ENCODE data around the gene HDAC7.

Gene HDAC7

GRCh38 chr12:47750229-47750798 lies 69.4 kb downstream of the HDAC7 start:
- ChIA-PET CTCF (no interaction called here), POLR2A (no interaction called here)
- no peak for DNase-seq (ENCODE audit: extremely low spot score)
- TF ChIP-seq SUZ12 (IDR thresholded peaks at IDR 0.05) (no peak), PKNOX1 (IDR thresholded peaks at IDR 0.05) (no peak), SP1 (IDR thresholded peaks at IDR 0.05) (no peak), BHLHE40 (IDR thresholded peaks at IDR 0.05; ENCODE audit: borderline replicate concordance) (no peak), FOXM1 (IDR thresholded peaks at IDR 0.05; ENCODE audit: borderline replicate concordance) (no peak), CTBP1 (IDR thresholded peaks at IDR 0.05; ENCODE audit: borderline replicate concordance) (no peak), HDGF (IDR thresholded peaks at IDR 0.05; ENCODE audit: borderline replicate concordance) (no peak), ARNT (IDR thresholded peaks at IDR 0.05) (no peak)

GRCh38 chr12:47748899-47749298 lies 70.8 kb downstream of the HDAC7 start:
- DNase-seq (ENCODE audit: extremely low spot score): no peak
- TF ChIP-seq FOXM1 (IDR thresholded peaks at IDR 0.05; ENCODE audit: borderline replicate concordance): no peak
- ChIA-PET POLR2A (no interaction called here), CTCF (no interaction called here)

- ChIA-PET POLR2A (no interaction called here), CTCF (no interaction called here)
- TF ChIP-seq TARDBP (IDR thresholded peaks at IDR 0.05): no peak
- DNase-seq (ENCODE audit: extremely low spot score): no peak
Measured at GRCh38 chr12:47748507-47748828, 71.2 kb downstream of the HDAC7 start.

GRCh38 chr12:47747596-47748506 lies 71.9 kb downstream of the HDAC7 start:
- TF ChIP-seq ELF4 (IDR thresholded peaks at IDR 0.05) (no peak), FOXM1 (IDR thresholded peaks at IDR 0.05; ENCODE audit: borderline replicate concordance) (no peak), SUZ12 (IDR thresholded peaks at IDR 0.05) (no peak), ARNT (IDR thresholded peaks at IDR 0.05) (no peak), NFRKB (IDR thresholded peaks at IDR 0.05) (no peak), SP1 (IDR thresholded peaks at IDR 0.05) (no peak), ZNF384 (IDR thresholded peaks at IDR 0.05) (no peak), BHLHE40 (IDR thresholded peaks at IDR 0.05; ENCODE audit: borderline replicate concordance) (no peak), TARDBP (IDR thresholded peaks at IDR 0.05) (no peak), L3MBTL2 (conservative IDR thresholded peaks at IDR 0.05) (no peak), FOXA1 (IDR thresholded peaks at IDR 0.05) (no peak)
- POLR2A ChIA-PET: interaction anchor here (0.8 kb wide), 1 partner anchor 9 kb away, joined by 3 read pairs; no protein-coding TSS in a partner anchor
- CTCF ChIA-PET: interaction anchor here (0.6 kb wide), 1 partner anchor 68 kb away, joined by 3 read pairs; no protein-coding TSS in a partner anchor

GRCh38 chr12:47747126-47747525 lies 72.6 kb downstream of the HDAC7 start:
- no peak for TF ChIP-seq HDGF (IDR thresholded peaks at IDR 0.05; ENCODE audit: borderline replicate concordance)
- CTCF ChIA-PET: no interaction called here
- DNase-seq (ENCODE audit: extremely low spot score): no peak
- POLR2A ChIA-PET: interaction anchor here (0.8 kb wide), 1 partner anchor 10 kb away, joined by 3 read pairs; no protein-coding TSS in a partner anchor

More at GRCh38 chr12:47747596-47748506, 71.9 kb downstream of the HDAC7 start:
- no peak for DNase-seq (ENCODE audit: extremely low spot score)

GRCh38 chr12:47746523-47746922 lies 73.2 kb downstream of the HDAC7 start:
- ChIA-PET POLR2A (no interaction called here), CTCF (no interaction called here)
- TF ChIP-seq NFRKB (IDR thresholded peaks at IDR 0.05): no peak
- no peak for TF ChIP-seq L3MBTL2 (conservative IDR thresholded peaks at IDR 0.05)
- TF ChIP-seq PKNOX1 (IDR thresholded peaks at IDR 0.05): no peak
- TF ChIP-seq ZNF384 (IDR thresholded peaks at IDR 0.05): no peak
- no peak for TF ChIP-seq HDGF (IDR thresholded peaks at IDR 0.05; ENCODE audit: borderline replicate concordance)
- DNase-seq (ENCODE audit: extremely low spot score): no peak

- TF ChIP-seq FOXA1 (IDR thresholded peaks at IDR 0.05) (no peak), FOXK2 (IDR thresholded peaks at IDR 0.05) (no peak), FOXM1 (IDR thresholded peaks at IDR 0.05; ENCODE audit: borderline replicate concordance) (no peak), HDGF (IDR thresholded peaks at IDR 0.05; ENCODE audit: borderline replicate concordance) (no peak), ARNT (IDR thresholded peaks at IDR 0.05) (no peak), SP1 (IDR thresholded peaks at IDR 0.05) (no peak), SUZ12 (IDR thresholded peaks at IDR 0.05) (no peak), TARDBP (IDR thresholded peaks at IDR 0.05) (no peak), LEF1 (IDR thresholded peaks at IDR 0.05; ENCODE audit: borderline replicate concordance) (no peak), ELF4 (IDR thresholded peaks at IDR 0.05) (no peak), NFRKB (IDR thresholded peaks at IDR 0.05) (no peak), CTBP1 (IDR thresholded peaks at IDR 0.05; ENCODE audit: borderline replicate concordance) (no peak), L3MBTL2 (conservative IDR thresholded peaks at IDR 0.05) (no peak), PKNOX1 (IDR thresholded peaks at IDR 0.05) (no peak), BHLHE40 (IDR thresholded peaks at IDR 0.05; ENCODE audit: borderline replicate concordance) (no peak), ZNF384 (IDR thresholded peaks at IDR 0.05) (no peak)
- ChIA-PET POLR2A (no interaction called here), CTCF (no interaction called here)
- DNase-seq (ENCODE audit: extremely low spot score): no peak
Measured at GRCh38 chr12:47746073-47746472, 73.6 kb downstream of the HDAC7 start.
